Keratinocyte (primary cell): ENCODE data around the gene WDR47. TPM values are rescaled to one million over a fixed set of nuclear protein-coding genes. Genes with fewer than 3 reads are reported as not detected.

Experiments used
- DNase-seq: peaks from one replicate; pipeline ENCODE4 v3.0.0-alpha.2; 2011; ENCODE audit warnings: low read depth, missing footprints, low spot score
- FAIRE-seq: peaks from 2 replicates; lab custom pipeline; 2011; peaks lifted over from hg19 to GRCh38; lab: Jason Lieb, UNC
- H2AFZ ChIP-seq: 2 replicates; pipeline ENCODE4 v1.6.0; 2012; ENCODE audit warnings: low read length, control low read depth, inconsistent platforms; ENCODE audit not compliant: control insufficient read depth
- H3K27ac ChIP-seq: 2 replicates; pipeline ENCODE4 v1.5.1; 2011; ENCODE audit warnings: low read length; ENCODE audit not compliant: control insufficient read depth, insufficient read depth
- H3K27me3 ChIP-seq: 3 replicates; pipeline ENCODE4 v1.6.0; 2011; ENCODE audit warnings: low read length; ENCODE audit not compliant: control insufficient read depth, insufficient read depth; ENCODE audit errors: extremely low read depth
- H3K36me3 ChIP-seq, 2 experiments: 2 replicates in 1 of 2; 3 replicates in 1 of 2; pipeline ENCODE4 v1.5.1; 2011; ENCODE audit warnings: low read length in 2 of 2, mild to moderate bottlenecking in 1 of 2; ENCODE audit not compliant: control insufficient read depth in 2 of 2, insufficient read depth in 2 of 2; ENCODE audit errors: extremely low read depth in 1 of 2
- H3K4me1 ChIP-seq: 3 replicates; pipeline ENCODE4 v1.5.1; 2011; ENCODE audit warnings: low read length; ENCODE audit not compliant: control insufficient read depth, insufficient read depth; ENCODE audit errors: extremely low read depth
- H3K4me2 ChIP-seq: 3 replicates; pipeline ENCODE4 v1.6.0; 2011; ENCODE audit warnings: low read depth, low read length; ENCODE audit not compliant: control insufficient read depth, insufficient read depth; ENCODE audit errors: extremely low read depth
- H3K4me3 ChIP-seq, 3 experiments: fragments of 200-600 bp in 1 of 3; sonication (generic) in 1 of 3; 2 replicates in 2 of 3; 3 replicates in 1 of 3; pipeline ENCODE4 v1.5.1; 2011 to 2016; ENCODE audit warnings: low read length in 3 of 3, mild to moderate bottlenecking in 3 of 3, control low read depth in 2 of 3, inconsistent platforms in 1 of 3, low read depth in 1 of 3, mixed read lengths in 1 of 3, mixed run types in 1 of 3, moderate library complexity in 1 of 3; ENCODE audit not compliant: control insufficient read depth in 2 of 3, insufficient read depth in 2 of 3; ENCODE audit errors: extremely low read depth in 1 of 3
- H3K79me2 ChIP-seq: 2 replicates; pipeline ENCODE4 v1.6.0; 2012; ENCODE audit warnings: low read length; ENCODE audit not compliant: control insufficient read depth, insufficient read depth
- H3K9ac ChIP-seq: 3 replicates; pipeline ENCODE4 v1.6.0; 2011; ENCODE audit warnings: low read length; ENCODE audit not compliant: control insufficient read depth, insufficient read depth; ENCODE audit errors: extremely low read depth
- H3K9me1 ChIP-seq: 3 replicates; pipeline ENCODE4 v1.6.0; 2011; ENCODE audit warnings: low read length; ENCODE audit not compliant: control insufficient read depth, insufficient read depth; ENCODE audit errors: extremely low read depth
- H3K9me3 ChIP-seq: 2 replicates; pipeline ENCODE4 v1.5.1; 2012; ENCODE audit warnings: low read depth, low read length; ENCODE audit not compliant: control insufficient read depth
- H4K20me1 ChIP-seq: 3 replicates; pipeline ENCODE4 v1.6.0; 2011; ENCODE audit warnings: low read length; ENCODE audit not compliant: control insufficient read depth, insufficient read depth; ENCODE audit errors: extremely low read depth
- CTCF ChIP-seq, 3 experiments: IDR thresholded peaks in 1 of 3; conservative IDR thresholded peaks in 1 of 3; optimal IDR thresholded peaks in 1 of 3; 2 replicates in 2 of 3; 3 replicates in 1 of 3; pipeline versions ENCODE3 to v1.5.1; 2011; ENCODE audit warnings: low read length in 3 of 3, mild to moderate bottlenecking in 3 of 3, moderate library complexity in 2 of 3, control low read depth in 1 of 3, inconsistent platforms in 1 of 3; ENCODE audit not compliant: insufficient read depth in 2 of 3; ENCODE audit errors: extremely low read depth in 1 of 3
- EZH2 ChIP-seq: IDR thresholded peaks from one replicate; pipeline ENCODE4 v1.6.1; 2012; ENCODE audit warnings: inconsistent platforms, mild to moderate bottlenecking, low read length, moderate library complexity
- dilution Hi-C: fragments of 300-500 bp; cut with MboI; formaldehyde crosslinking; loops from one replicate; pipeline ENCODE4 v1.7.0; 2020; ENCODE audit warnings: low sequenced_read_pairs; ENCODE audit not compliant: extremely low pct_ligation_motif_present
- polyA plus RNA-seq, 5 experiments: library from polyadenylated mRNA; depleted of rRNA in 3 of 5; stranded (reverse) in 3 of 5; stranded (forward) in 1 of 5; unstranded in 1 of 5; fragments of >200 nt; gene quantifications; 1 replicate in 1 of 5; 2 replicates in 3 of 5; 3 replicates in 1 of 5; pipeline versions ENCODE4 v1.2.1 to v1.2.3, GENCODE V29; 2011 to 2012; ENCODE audit warnings: missing spikeins in 2 of 5, low read depth in 1 of 5, low replicate concordance in 1 of 5

Gene WDR47
- polyA plus RNA-seq, 1 donor (not counting 4 experiments of a cell fraction or from before 2014, with no cell fraction given): 54.7 TPM

- Histone ChIP-seq H3K4me2 (no peak overlapping the region), H2AFZ (no peak overlapping the region), H3K27ac (no peak overlapping the region), H3K9me1 (no peaks in the 10 kb centered on the region), H3K4me1 (no peaks in the 10 kb centered on the region), H3K36me3 (peaks cover 18 to 24% of the 10 kb centered on the region in 2 experiments), H3K79me2 (no peaks in the 10 kb centered on the region), H3K27me3 (no peaks in the 10 kb centered on the region), H3K4me3 (no peak overlapping the region), H3K9ac (no peak overlapping the region), H3K9me3 (no peaks in the 10 kb centered on the region), H4K20me1 (no peaks in the 10 kb centered on the region)
- FAIRE-seq (no peak), DNase-seq (no peak)
- dilution Hi-C loops: no loop called here
- no peak for TF ChIP-seq CTCF (optimal IDR thresholded peaks at IDR 0.05 in 1 of 3, IDR thresholded peaks at IDR 0.05 in 1 of 3, conservative IDR thresholded peaks at IDR 0.05 in 1 of 3; ENCODE audit: extremely low read depth in 1 of 3, insufficient read depth in 2 of 3, low read length in 3 of 3)
- no peak for TF ChIP-seq EZH2
Observed at GRCh38 chr1:108972951-108973350, 69.0 kb downstream of the WDR47 start.

GRCh38 chr1:108969346-108969745 lies 72.6 kb downstream of the WDR47 start:
- Histone ChIP-seq H4K20me1 (no peaks in the 10 kb centered on the region), H3K36me3 (peaks cover 15 to 18% of the 10 kb centered on the region in 2 experiments), H3K9ac (no peak overlapping the region), H3K4me1 (no peaks in the 10 kb centered on the region), H3K9me3 (no peaks in the 10 kb centered on the region), H3K79me2 (no peaks in the 10 kb centered on the region), H3K27ac (no peak overlapping the region), H2AFZ (no peak overlapping the region), H3K9me1 (no peaks in the 10 kb centered on the region), H3K4me3 (no peak overlapping the region), H3K27me3 (no peaks in the 10 kb centered on the region), H3K4me2 (no peak overlapping the region)
- FAIRE-seq (no peak), DNase-seq (no peak)
- no peak for TF ChIP-seq EZH2
- TF ChIP-seq CTCF (optimal IDR thresholded peaks at IDR 0.05 in 1 of 3, IDR thresholded peaks at IDR 0.05 in 1 of 3, conservative IDR thresholded peaks at IDR 0.05 in 1 of 3; ENCODE audit: extremely low read depth in 1 of 3, insufficient read depth in 2 of 3, low read length in 3 of 3): no peak
- dilution Hi-C loops: no loop called here
